Urothelium cell line (cell line): Measurements from ENCODE around the gene OPTC.
A peak's percentile ranks its signal among the peaks of the same experiment; 100 is the strongest.
"Not testable (repeated sequence)": the region's sequence is repeated elsewhere in the genome, so short reads cannot be mapped to it uniquely, and the experiment has no call there.

ENCODE experiments used
- DNase-seq: peaks from one replicate; pipeline ENCODE4 v3.0.0; 2011; ENCODE audit warnings: low spot score, mixed read lengths
- FAIRE-seq: peaks from 2 replicates; lab custom pipeline; 2011; peaks lifted over from hg19 to GRCh38; lab: Jason Lieb, UNC

Gene OPTC

DNA sequence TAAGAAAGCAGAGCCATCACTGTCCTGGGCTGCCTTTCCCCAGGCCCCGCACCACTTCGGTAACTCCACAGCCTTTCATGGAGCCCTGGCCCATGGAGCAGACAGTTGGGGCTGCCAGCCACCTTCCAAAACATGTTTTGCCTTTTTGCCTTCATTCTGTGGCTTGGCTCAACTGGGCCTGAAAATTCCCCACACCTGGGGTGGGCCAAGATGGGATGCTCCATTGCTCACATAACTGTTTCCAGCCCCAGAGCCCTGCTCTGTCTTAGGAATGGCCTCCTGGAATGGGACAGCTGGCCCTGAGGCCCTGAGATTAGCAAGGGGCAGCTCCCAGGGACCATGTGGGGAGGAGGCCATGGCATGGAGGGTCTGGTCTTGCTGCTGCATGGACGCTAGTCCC is 29.2 kb upstream of the OPTC start:
- no peak for DNase-seq

DNA sequence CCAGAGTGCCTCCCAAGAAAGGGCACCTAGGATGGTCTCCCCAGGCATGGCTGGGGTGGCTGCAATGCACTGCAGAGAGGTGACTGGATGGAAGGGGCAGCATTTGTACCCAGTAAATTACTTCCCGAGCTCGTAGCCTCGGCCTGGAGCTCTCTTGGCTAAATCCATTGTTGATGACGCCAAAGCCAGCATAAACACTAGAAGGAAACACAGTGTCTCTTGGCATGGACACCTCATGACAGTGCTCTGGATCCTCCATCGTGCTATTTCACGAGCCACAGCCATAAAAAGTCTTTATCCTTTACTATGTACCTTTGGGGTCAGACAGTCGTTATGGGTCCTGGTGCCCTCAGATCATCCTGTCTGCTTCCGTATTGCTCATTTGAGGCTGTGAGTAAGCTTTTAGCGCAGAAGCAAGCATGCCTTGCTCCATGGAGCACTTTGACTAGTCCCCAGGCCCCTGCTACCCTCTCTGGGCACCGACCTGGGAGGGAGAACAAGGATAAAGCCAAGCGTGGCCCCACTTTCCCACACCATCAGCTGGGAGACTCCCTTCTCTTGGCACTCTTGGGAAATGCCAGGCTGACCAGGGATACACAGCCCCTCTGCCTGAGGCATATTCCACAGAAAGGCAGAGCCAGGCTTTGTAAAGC is 28.7 kb upstream of the OPTC start:
- FAIRE-seq (no peak), DNase-seq (no peak)

More for the DNA sequence above, 29.2 kb upstream of the OPTC start:
- no peak for FAIRE-seq

DNA sequence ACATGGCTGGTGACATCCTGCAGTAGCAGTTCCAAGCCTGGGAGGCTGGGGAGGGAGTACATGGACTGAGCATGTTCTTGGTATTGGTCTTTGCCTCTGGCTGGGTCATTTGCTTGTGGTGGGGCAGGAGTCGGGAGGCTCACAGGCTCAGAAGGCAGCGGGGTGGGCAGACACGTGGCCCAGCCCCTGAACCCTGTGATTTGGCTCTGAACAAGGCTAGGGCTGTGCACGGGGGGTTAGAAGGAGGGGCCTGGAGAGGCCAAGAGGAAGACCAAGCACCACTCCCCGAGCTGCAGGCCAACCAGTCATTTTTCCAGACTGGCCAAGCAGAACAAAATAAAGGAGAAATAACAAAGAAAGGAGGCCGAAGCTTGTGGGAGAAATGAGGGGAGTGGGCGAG is 28.0 kb upstream of the OPTC start:
- no peak for DNase-seq
- FAIRE-seq = no peak

DNA sequence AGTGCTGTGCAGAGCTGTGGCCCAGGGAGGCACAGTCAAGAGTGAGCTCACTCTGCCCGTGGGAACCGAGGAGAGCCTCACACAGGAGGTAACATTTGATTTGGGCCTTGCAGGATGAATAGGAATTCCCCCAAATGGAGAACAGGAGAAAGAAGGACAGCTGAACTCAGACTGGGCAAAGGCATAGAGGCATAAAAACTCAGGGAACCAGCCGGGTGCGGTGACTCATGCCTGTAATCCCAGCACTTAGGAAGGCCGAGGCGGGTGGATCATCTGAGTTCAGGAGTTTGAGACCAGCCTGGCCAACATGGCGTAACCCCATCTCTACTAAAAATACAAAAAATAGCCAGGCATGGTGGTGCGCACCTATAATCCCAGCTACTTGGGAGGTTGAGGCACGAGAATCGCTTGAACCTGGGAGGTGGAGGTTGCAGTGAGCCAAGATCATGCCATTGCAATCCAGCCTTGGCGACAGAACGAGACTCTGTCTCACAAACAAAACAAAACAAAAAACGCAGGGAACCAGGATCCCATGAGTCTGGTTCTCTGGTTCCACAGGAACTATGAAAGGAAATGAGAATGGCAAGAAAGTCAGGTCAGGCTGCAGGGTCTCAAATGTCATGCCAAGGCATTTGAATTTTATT is 26.9 kb upstream of the OPTC start:
- not testable (repeated sequence) for DNase-seq, FAIRE-seq

DNA sequence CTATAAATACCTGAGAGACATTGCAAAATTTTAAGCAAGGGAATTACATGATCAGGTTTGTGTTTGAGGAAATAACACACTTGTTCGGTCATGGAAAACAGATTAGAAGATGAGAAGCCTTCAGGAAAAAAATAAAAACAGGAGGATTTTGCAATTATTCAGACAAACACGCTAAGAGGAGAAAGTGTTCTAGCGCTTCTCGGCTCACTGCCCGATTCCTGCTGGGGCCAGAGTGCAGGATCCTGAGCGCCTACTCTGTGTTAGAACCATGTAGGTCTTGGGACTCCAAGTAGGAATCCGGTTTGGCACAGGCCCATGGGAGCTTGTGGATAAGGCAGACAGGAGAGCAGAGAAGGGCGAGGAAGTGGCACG is 26.4 kb upstream of the OPTC start:
- FAIRE-seq (no peak), DNase-seq (no peak)

DNA sequence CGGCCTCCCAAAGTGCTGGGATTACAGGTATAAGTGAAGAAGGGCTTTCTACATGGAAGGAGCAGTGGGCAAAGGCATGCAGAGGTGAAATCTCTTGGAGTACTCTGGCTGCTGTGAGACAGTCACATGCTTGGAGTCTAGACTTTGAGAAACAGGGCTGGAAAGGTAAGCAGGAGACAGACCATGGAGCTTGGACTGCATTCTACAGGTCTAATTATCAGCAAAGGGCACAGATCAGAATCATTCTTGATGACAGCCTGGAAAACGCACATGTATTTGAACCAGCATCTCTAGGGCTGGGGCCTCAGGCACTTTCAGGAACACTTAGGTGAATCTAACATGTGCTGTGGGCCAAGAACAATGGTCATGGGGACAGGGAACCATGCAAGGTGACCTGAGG is 25.6 kb upstream of the OPTC start:
- FAIRE-seq (no peak), DNase-seq (no peak)

DNA sequence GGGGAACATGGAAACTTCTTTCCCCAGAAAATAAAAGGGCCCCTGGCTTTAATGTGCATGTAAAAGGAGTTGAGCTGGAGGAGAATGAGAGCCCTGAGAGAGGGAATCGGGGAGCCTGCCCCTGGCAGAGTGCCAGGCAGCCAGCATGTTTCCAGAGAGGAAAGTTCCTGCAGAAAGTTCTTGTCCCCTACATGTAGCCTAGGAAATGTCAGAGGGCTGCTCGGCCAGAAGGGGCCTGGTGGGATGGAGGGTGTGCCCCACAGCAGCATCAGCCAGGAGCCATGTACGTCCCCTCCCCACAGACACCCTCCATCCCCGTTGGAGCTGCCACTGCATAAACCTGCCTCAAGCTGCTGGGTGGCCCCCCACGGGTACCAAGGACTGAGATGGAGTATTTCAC is 23.7 kb upstream of the OPTC start:
- DNase-seq (no peak), FAIRE-seq (no peak)

DNA sequence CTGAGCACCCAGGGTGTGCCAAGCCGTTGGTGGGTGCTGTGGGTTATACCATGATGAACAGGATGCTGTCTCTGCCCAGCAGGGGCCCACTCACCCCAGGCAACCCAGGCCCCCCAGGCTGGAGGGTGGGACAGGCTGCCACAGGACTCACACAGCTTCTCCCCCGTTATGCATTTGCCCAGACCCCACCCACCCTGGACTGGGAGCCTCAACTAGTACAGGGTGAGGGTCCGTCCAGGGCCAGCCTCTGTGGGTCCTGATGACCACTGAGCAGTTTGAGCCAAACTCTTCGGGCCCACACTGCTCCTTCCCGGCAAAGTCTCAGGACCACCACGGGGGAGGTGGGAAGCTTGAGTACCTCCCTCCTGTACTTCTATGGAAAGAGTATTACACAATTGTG is 22.1 kb upstream of the OPTC start:
- DNase-seq (no peak), FAIRE-seq (no peak)

DNA sequence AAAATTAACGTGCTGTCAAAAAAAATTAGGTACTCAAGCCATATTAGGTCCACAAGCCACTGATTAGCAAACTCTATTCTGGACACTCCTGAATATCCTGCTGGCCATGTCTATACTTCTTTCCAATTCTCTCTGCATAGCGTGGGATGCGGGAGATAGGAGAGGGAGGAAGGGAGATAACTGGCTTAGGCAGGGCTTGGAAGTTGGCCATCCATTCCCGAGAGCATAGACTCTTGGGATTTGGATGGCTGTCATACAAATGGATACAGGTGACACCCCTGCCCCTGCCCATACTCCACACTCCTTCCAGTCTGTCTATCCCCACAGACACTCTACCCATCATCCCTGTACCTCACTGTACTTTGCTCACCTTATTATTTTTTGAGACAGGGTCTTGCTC is 20.7 kb upstream of the OPTC start:
- DNase-seq (no peak), FAIRE-seq (no peak)

DNA sequence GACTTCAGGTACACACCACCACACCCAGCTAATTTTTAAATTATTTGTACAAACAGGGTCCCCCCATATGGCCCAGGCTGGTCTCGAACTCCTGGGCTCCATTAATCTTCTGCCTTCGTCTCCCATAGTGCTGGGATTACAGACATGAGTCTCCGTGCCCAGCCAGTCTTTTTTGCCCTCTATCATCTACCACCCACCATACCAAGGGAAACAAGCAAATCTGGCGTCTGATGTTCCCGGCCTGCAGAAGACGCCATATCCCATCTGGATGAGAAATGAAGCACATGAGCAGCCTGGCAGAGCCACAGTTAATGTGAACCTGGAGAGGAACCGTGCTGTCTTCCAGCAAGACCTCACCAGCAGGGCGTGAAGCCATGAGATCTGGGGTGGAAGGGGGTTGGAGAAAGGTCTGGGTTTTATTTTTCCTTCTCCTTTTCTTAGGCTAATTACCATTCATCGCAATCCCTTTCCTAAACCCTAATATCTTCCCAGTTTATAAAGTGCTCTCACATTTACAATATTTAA is 20.1 kb upstream of the OPTC start:
- no peak for FAIRE-seq
- no peak for DNase-seq

DNA sequence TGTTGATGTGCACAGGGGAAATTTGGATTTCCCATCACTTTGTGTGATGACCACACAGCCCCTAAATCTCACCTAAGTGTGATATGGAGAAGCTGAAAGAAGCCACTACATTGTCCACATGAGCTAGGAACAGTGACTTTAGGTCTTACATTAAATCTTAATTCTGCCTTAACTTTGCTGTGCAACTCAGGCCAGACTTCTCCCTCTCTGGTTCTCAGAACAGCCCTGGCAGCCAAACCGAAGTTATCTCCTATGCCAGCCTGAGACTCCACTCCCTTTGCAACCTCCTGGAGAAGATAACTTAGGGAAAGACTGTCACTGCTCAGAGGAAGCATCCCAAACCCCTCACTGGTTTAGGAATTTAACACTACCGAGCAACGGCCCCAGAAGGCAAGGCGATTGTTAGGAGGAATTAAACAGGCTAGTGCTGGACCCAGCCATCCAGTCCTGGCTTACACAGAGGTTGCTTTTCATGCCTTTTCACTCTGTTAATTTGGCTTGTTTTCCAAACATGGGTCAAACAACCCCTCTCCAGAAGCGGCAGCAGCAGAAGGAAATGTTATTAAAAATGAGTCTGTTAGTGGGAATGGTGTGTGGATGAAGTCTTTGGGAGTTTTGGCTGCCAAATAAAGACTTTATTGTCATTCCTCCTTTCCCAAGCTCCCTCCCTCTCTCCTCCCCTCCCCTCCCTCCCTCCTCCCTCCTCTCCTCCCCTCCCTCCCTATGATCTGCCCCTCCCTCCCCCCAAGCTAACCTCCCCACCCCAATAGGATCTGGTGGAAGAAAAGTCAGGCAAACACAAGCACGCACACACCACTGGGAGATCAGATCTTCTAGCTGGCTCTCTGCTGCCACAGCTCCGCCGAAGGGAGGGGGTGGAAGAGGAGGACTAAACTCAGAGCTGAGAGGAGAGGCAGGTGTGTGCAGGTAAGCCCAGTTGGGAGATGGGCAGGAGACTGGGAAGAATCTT is 18.7 kb upstream of the OPTC start, which contains the start of gene PRELP:
Gene PRELP, plus strand, starts transcription at position 795 of the 970 bp plus-strand sequence. CDS start 7,379 bp downstream, outside the sequence.
- FAIRE-seq (peak; percentile 32), DNase-seq (peak; percentile 65)

DNA sequence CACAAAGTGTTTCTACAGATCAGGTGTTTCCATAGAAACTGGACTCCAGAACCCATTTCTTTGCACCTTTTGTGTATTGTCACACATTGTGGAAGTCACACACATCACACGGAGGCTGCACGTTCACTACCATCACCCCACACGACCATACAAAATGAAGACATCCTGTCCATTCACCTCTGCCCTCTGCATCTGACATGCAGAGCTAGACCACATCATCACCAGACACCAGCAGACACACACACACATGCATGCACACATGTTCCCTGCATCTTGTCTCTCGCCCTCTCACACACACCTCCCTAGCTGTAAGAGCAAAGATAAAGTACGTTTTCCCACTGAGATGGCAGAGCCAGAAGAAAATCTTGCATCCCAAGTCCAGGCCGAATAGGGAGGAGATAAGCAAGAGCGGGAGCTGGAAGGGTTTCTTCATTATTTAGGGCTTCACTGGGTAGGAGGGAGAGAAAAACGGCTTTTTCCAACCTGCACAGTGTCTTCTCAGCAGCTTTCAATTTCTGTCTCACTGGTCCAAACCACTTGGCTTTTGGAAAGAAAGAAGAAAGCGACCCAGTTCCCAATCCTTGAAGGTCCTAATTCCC is 17.6 kb upstream of the OPTC start:
- DNase-seq = no peak
- FAIRE-seq = no peak

DNA sequence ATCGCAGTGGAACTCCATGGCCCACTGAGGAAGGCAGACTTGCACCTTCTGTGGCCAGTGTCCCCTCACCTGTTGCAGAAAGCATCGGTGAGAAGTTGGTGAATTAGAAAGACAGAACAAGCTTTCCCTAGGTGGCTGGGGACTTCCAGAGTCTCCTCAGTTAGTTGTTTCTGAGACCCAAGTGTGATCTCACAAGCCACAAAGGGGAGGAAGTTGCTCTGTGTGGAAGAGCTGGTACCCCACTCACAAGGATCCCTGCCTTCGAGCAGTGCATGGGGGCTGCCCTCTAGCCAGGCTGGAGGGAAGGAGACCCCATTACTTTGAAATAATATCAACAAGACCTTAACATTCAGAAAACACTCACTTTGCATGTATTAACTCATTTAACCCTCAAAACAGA is 16.2 kb upstream of the OPTC start:
- FAIRE-seq (no peak), DNase-seq (no peak)

DNA sequence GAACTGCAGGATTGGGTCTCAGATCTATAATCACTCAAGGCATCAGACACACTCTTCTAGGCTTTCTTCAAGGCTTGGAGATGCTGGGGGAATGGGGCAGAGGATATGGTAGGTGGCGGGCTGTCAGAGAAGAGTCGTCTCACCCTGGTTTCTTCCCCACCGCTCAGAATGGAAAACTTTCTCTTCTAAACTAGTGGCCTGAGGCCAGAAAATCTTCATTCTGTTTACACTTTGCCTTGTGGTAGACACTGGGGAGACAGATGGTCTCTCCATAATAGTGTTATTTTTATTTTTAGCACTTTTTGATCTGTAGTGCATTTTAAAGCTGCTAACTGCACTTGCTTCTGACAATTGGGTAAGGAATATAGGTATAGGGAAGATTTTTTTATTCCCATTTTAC is 15.7 kb upstream of the OPTC start:
- DNase-seq (no peak), FAIRE-seq (no peak)

DNA sequence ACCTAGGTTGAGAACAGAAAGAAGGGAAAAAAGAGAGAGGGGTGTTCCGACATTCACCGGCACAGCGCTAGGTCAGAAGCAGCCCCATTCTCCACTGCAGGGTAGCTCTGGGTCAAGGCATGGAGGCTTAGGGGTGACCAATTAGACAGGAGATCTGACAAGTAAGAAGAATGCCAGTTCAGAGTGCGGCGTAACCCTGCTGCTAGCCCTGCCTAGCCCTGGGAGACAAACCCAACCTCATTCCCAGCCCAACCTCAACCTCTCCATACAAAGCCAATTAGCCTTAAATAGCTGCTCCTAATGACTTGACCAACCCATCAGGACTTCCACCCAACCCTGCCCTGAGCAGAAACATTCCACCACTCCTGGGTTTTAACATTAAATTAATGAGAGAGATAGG is 15.0 kb upstream of the OPTC start:
- DNase-seq = no peak
- no peak for FAIRE-seq

DNA sequence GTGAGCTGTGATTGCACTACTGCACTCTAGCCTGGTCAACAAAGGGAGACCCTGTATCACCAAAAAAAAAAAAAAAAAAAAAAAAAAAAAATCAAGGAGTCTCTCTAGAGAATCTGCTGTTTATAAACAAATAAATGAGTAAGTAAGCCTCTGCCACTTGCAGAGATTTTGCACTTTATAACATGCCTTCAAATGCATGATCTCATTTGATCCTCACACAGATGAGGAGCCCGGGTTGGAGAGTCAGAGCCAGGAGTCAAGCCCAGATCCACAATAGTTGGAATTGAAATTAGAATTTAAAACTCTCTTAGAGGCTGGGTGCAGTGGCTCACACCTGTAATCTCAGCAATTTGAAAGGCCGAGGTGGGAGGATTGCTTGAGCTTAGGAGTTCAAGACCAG is 14.3 kb upstream of the OPTC start:
- DNase-seq (no peak), FAIRE-seq (no peak)

DNA sequence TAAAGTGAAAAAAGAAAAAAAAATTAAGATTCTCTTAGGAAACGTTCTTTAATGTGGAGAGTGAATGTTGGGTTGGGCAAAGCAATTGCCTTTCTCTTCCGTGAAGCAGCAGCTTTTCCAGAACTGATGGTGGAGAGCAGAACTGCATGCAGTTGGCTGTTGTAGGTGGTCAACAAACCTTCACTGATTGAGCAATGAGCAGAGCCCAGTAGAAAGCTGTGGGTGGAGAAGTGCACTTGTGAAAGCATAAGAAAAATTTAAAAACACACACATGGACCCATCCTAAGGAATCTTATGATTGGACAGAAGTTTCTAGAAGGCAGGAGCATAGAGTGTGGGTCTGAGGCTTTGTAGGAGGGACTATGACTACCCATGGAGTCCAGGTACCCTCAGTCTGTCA is 13.9 kb upstream of the OPTC start:
- no peak for FAIRE-seq

DNA sequence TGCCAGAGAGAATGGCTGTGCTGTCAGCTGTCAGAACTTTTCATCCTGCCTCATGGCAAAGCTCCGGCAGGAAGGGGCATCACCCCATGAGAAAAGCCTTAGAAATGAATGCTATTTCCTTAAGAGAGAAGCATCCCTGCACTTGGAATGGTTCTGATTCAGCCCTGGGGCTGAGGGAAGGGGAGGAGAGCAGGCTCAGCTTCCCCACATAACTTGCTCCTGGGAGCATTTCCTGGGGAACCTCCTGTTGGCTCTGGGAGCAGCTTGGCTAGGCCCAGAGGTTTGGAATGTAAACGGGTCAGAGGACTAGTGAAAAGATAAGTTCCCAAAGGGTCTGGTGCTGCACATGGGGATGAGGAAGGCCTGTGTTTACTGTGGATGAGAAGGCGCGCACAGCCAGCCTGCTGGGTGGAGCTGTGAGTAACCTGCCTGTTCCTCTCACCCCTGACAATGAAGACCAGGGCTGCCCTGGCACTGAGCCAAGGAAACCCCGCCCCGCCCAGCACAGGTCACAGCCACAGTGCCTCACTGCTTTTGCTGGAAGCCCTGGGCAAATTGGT is 13.3 kb upstream of the OPTC start:
- DNase-seq = peak; percentile 89
- no peak for FAIRE-seq

More for the DNA sequence above, 13.9 kb upstream of the OPTC start:
- DNase-seq = no peak

DNA sequence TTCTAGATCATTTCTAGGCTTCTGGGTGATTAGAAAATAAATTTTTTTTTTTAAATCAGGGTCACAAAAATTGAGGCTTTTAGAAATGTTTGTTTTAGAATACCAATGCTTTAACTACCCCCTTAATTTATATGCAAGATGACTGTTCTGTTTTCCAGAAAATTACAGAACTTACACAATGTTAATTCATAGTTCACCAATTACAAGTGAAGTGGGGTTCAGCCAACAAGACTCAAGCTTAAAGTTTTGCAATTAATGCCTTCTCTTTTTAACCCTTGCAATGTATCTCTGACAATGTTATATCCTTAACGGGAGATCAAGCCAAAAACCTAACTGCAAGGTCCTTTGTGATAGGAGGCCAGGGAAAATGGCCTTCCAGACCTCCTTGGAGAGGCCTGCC is 12.8 kb upstream of the OPTC start:
- FAIRE-seq = no peak
- DNase-seq = no peak

DNA sequence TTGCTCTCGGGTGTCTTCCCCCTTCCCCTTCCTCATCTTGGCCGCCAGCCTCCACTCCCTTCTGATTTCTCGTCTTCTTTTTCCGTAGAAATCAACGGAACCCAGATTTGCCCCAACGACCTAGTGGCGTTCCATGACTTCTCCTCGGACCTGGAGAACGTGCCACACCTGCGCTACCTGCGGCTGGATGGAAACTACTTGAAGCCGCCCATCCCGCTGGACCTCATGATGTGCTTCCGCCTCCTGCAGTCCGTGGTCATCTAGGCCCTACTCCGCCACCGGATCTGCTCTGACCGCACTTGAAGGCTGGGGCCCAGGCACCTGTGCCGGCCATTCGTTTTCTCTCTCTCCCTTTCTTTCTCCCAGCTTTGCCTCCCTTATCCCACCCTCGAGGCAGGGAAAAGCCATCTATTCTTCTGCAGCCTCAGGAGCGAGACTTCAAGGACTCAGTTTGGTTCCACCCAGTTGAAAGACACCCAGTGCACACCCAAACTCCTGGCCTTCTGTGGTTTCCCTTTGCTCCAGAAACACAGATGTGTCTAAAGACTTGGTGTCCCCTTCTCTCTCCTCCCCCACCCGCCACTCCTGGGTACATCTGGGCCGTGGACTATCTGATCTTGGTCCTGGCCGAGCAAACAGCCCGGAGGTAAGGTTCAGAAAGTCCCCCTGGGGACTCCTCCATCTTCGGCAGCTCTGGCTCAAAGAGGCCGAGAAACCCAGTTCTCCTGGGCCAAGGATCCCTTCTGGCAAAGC is 7.2 kb upstream of the OPTC start:
- DNase-seq (no peak), FAIRE-seq (peak; percentile 59)
